IMR-90 (cell line): ENCODE results near the gene DPEP1. TPM values are rescaled to one million over a fixed set of nuclear protein-coding genes. Genes with fewer than 3 reads are reported as not detected.

ENCODE experiments used
- ATAC-seq: fragments of 200-7000 bp; cut with Tn5 transposase; 2 replicates; pipeline ENCODE4 v1.9.1; 2020; ENCODE audit warnings: low read depth, mild to moderate bottlenecking, moderate library complexity
- BruUV-seq: library from RNA; stranded (reverse); fragments of 400-500 nt; replicated peaks from 2 replicates; lab custom pipeline; 2021; lab: Mats Ljungman, UMichigan
- CTCF ChIA-PET: fragments of 300-600 bp; formaldehyde crosslinking; extraction: SDS; loops from one replicate; lab custom pipeline; 2021; ENCODE audit warnings: antibody characterized with exemption; lab: Yijun Ruan, JAX
- POLR2A ChIA-PET: fragments of 300-600 bp; sonication (Branson Sonifier 250); formaldehyde crosslinking; loops from one replicate; lab custom pipeline; 2022; ENCODE audit warnings: antibody characterized with exemption; ENCODE audit not compliant: unreplicated experiment; lab: Charles Lee
- DNase-seq: peaks from one replicate; pipeline ENCODE4 v3.0.0; 2013
- H2AFZ ChIP-seq: replicated peaks from 2 replicates; pipeline ENCODE3; 2013; ENCODE audit warnings: low read length, mild to moderate bottlenecking; ENCODE audit not compliant: poor library complexity
- H2AK5ac ChIP-seq: 2 replicates; pipeline ENCODE4 v1.6.1; 2013; ENCODE audit warnings: low read depth, low read length, inconsistent platforms
- H2AK9ac ChIP-seq: replicated peaks from 2 replicates; pipeline ENCODE3; 2013; ENCODE audit warnings: mild to moderate bottlenecking, low read depth, low read length, moderate library complexity; ENCODE audit not compliant: poor library complexity
- H2BK120ac ChIP-seq: 2 replicates; pipeline ENCODE4 v1.6.1; 2013; ENCODE audit warnings: low read depth, low read length, inconsistent platforms
- H2BK15ac ChIP-seq: 3 replicates; pipeline ENCODE4 v1.6.1; 2013; ENCODE audit warnings: low read depth, low read length, inconsistent platforms
- H2BK20ac ChIP-seq: 2 replicates; pipeline ENCODE4 v1.6.1; 2013; ENCODE audit warnings: low read depth, mild to moderate bottlenecking, inconsistent platforms, low read length, moderate library complexity
- H2BK5ac ChIP-seq: 2 replicates; pipeline ENCODE4 v1.6.1; 2013; ENCODE audit warnings: mild to moderate bottlenecking, low read depth, low read length, inconsistent platforms; ENCODE audit not compliant: poor library complexity, severe bottlenecking
- H3K14ac ChIP-seq: replicated peaks from 2 replicates; pipeline ENCODE4 v1.6.1; 2013; ENCODE audit warnings: low read depth, low read length, inconsistent platforms
- H3K18ac ChIP-seq: 2 replicates; pipeline ENCODE4 v1.6.1; 2013; ENCODE audit warnings: low read depth, low read length, control low read depth
- H3K23ac ChIP-seq: 2 replicates; pipeline ENCODE4 v1.6.1; 2013; ENCODE audit warnings: low read depth, low read length, inconsistent platforms
- H3K27ac ChIP-seq: 2 replicates; pipeline ENCODE4 v1.5.1; 2013; ENCODE audit warnings: mild to moderate bottlenecking, control low read depth, low read length; ENCODE audit not compliant: insufficient read depth
- H3K27me3 ChIP-seq: 2 replicates; pipeline ENCODE4 v1.6.1; 2013; ENCODE audit warnings: low read length; ENCODE audit not compliant: control insufficient read depth, insufficient read depth
- H3K36me3 ChIP-seq: 2 replicates; pipeline ENCODE4 v1.6.1; 2013; ENCODE audit warnings: low read length, mixed read lengths; ENCODE audit not compliant: control insufficient read depth, insufficient read depth
- H3K4ac ChIP-seq: 2 replicates; pipeline ENCODE4 v1.6.1; 2013; ENCODE audit warnings: low read depth, low read length, inconsistent platforms
- H3K4me1 ChIP-seq: 2 replicates; pipeline ENCODE4 v1.6.1; 2013; ENCODE audit warnings: low read length, mixed read lengths; ENCODE audit not compliant: control insufficient read depth, insufficient read depth
- H3K4me2 ChIP-seq: 2 replicates; pipeline ENCODE4 v1.6.1; 2013; ENCODE audit warnings: low read depth, mild to moderate bottlenecking, control low read depth, low read length, moderate library complexity
- H3K4me3 ChIP-seq: 2 replicates; pipeline ENCODE4 v1.5.1; 2013; ENCODE audit warnings: low read depth, mild to moderate bottlenecking, control low read depth, low read length, moderate library complexity; ENCODE audit not compliant: insufficient read depth
- H3K56ac ChIP-seq: 2 replicates; pipeline ENCODE4 v1.6.1; 2013; ENCODE audit warnings: low read length, inconsistent platforms; ENCODE audit not compliant: insufficient read depth; ENCODE audit errors: extremely low read depth
- H3K79me1 ChIP-seq, 2 experiments: 2 replicates each; pipeline ENCODE4 v1.6.1; 2013; ENCODE audit warnings: low read length in 2 of 2, inconsistent platforms in 1 of 2, low read depth in 1 of 2
- H3K9ac ChIP-seq: 2 replicates; pipeline ENCODE4 v1.6.1; 2013; ENCODE audit warnings: low read depth, low read length, control low read depth
- H3K9me1 ChIP-seq: 2 replicates; pipeline ENCODE4 v1.6.1; 2013; ENCODE audit warnings: low read length, inconsistent platforms; ENCODE audit not compliant: insufficient read depth
- H3K9me3 ChIP-seq: 2 replicates; pipeline ENCODE4 v1.6.1; 2013; ENCODE audit warnings: low read length; ENCODE audit not compliant: control insufficient read depth, insufficient read depth
- H4K20me1 ChIP-seq: 2 replicates; pipeline ENCODE4 v1.6.1; 2013; ENCODE audit warnings: low read length, inconsistent platforms; ENCODE audit not compliant: insufficient read depth
- H4K5ac ChIP-seq: 2 replicates; pipeline ENCODE4 v1.6.1; 2013; ENCODE audit warnings: mild to moderate bottlenecking, low read depth, low read length, control low read depth
- H4K8ac ChIP-seq, 2 experiments: 2 replicates each; pipeline ENCODE4 v1.6.1; 2013; ENCODE audit warnings: low read depth in 2 of 2, low read length in 2 of 2, control low read depth in 1 of 2, inconsistent platforms in 1 of 2
- H4K91ac ChIP-seq: 2 replicates; pipeline ENCODE4 v1.6.1; 2013; ENCODE audit warnings: low read depth, low read length, inconsistent platforms; ENCODE audit not compliant: insufficient read depth
- BHLHE40 ChIP-seq: fragments of 150-350 bp; IDR thresholded peaks from 2 replicates; pipeline ENCODE4 v1.6.1; 2016; ENCODE audit warnings: mild to moderate bottlenecking, low read depth, low read length
- CEBPB ChIP-seq: IDR thresholded peaks from 2 replicates; pipeline ENCODE4 v1.6.1; 2012; ENCODE audit warnings: low read depth, low read length, improper control_type of control experiment
- CHD1 ChIP-seq: IDR thresholded peaks from 2 replicates; pipeline ENCODE4 v1.6.1; 2012; ENCODE audit warnings: low read depth, low read length, improper control_type of control experiment
- FOS ChIP-seq: fragments of 150-350 bp; IDR thresholded peaks from 2 replicates; pipeline ENCODE4 v1.6.1; 2016; ENCODE audit warnings: low read depth, low read length
- MAFK ChIP-seq: IDR thresholded peaks from 2 replicates; pipeline ENCODE4 v1.6.1; 2012; ENCODE audit warnings: low read depth, low read length, improper control_type of control experiment
- MAZ ChIP-seq: IDR thresholded peaks from 2 replicates; pipeline ENCODE4 v1.6.1; 2012; ENCODE audit warnings: low read depth, mild to moderate bottlenecking, low read length, improper control_type of control experiment, moderate library complexity, borderline replicate concordance
- MXI1 ChIP-seq: IDR thresholded peaks from 2 replicates; pipeline ENCODE4 v1.6.1; 2012; ENCODE audit warnings: low read depth, mild to moderate bottlenecking, low read length, moderate library complexity, borderline replicate concordance
- NFE2L2 ChIP-seq: fragments of 150-350 bp; IDR thresholded peaks from 2 replicates; pipeline ENCODE4 v1.6.1; 2016; ENCODE audit warnings: low read depth, mild to moderate bottlenecking, low read length
- POLR2A ChIP-seq: IDR thresholded peaks from 2 replicates; pipeline ENCODE4 v1.6.1; 2012; ENCODE audit warnings: mild to moderate bottlenecking, low read depth, low read length
- RAD21 ChIP-seq: IDR thresholded peaks from 2 replicates; pipeline ENCODE4 v1.6.1; 2012; ENCODE audit warnings: low read length, improper control_type of control experiment
- RCOR1 ChIP-seq: IDR thresholded peaks from 2 replicates; pipeline ENCODE4 v1.6.1; 2012; ENCODE audit warnings: mild to moderate bottlenecking, low read length, improper control_type of control experiment; ENCODE audit not compliant: insufficient replicate concordance
- RFX5 ChIP-seq: IDR thresholded peaks from 2 replicates; pipeline ENCODE4 v1.8.0; 2012; ENCODE audit warnings: low read depth, mild to moderate bottlenecking, low read length, moderate library complexity
- SMC3 ChIP-seq: fragments of 150-350 bp; IDR thresholded peaks from 2 replicates; pipeline ENCODE4 v1.6.1; 2016; ENCODE audit warnings: low read depth, mild to moderate bottlenecking, antibody characterized with exemption, low read length, moderate library complexity
- WGBS, 2 experiments: methylation state at CpG; one replicate each; pipeline versions ENCODE4 v1.1.5 to v1.1.7; 2013; ENCODE audit warnings: missing lambda C conversion rate in 2 of 2; ENCODE audit not compliant: insufficient read length in 1 of 2; ENCODE audit errors: extremely low coverage in 2 of 2; 5-methylcytosine and 5-hydroxymethylcytosine counted together
- dilution Hi-C: fragments of 300-500 bp; cut with HindIII; formaldehyde crosslinking; loops from one replicate; pipeline ENCODE4 v1.14.3; 2018; ENCODE audit warnings: low sequenced_read_pairs; ENCODE audit not compliant: unreplicated experiment
- in situ Hi-C: fragments of 300-500 bp; cut with MboI; formaldehyde crosslinking; loops from 3 replicates; pipeline ENCODE4 v1.14.3; 2019; ENCODE audit warnings: low sequenced_read_pairs, inconsistent platforms, mixed read lengths
- intact Hi-C: fragments of 100-400 bp; cut with micrococcal nuclease; formaldehyde crosslinking; loops from 2 replicates; pipeline ENCODE4 v1.10.0; 2022
- polyA plus RNA-seq, 3 experiments: library from polyadenylated mRNA; depleted of rRNA; stranded (reverse); fragments of >200 nt; gene quantifications; 2 replicates each; pipeline ENCODE4 v1.2.3, GENCODE V29; 2012; ENCODE audit warnings: low replicate concordance in 1 of 3
- total RNA-seq: library from RNA; depleted of rRNA; stranded (reverse); fragments of >200 nt; gene quantifications from 2 replicates; pipeline ENCODE4 v1.2.3, GENCODE V29; 2012
- TF ChIP-seq, protein P1 (sequence below): fragments of 150-350 bp; IDR thresholded peaks from 2 replicates; pipeline ENCODE4 v1.6.1; 2017; ENCODE audit warnings: mild to moderate bottlenecking, antibody characterized with exemption, low read length, low read depth
- TF ChIP-seq, protein P2 (sequence below): conservative IDR thresholded peaks from 2 replicates; pipeline ENCODE4 v1.5.1; 2012; ENCODE audit warnings: mild to moderate bottlenecking, low read depth, low read length, improper control_type of control experiment
- TF ChIP-seq, protein P3 (sequence below): fragments of 150-350 bp; IDR thresholded peaks from 2 replicates; pipeline ENCODE4 v1.6.1; 2016; ENCODE audit warnings: low read depth, mild to moderate bottlenecking, low read length, moderate library complexity, borderline replicate concordance

Gene DPEP1
- total and polyA plus RNA-seq, 2 of the 4 experiments (the other 2 are of a cell fraction) = not detected

DNA sequence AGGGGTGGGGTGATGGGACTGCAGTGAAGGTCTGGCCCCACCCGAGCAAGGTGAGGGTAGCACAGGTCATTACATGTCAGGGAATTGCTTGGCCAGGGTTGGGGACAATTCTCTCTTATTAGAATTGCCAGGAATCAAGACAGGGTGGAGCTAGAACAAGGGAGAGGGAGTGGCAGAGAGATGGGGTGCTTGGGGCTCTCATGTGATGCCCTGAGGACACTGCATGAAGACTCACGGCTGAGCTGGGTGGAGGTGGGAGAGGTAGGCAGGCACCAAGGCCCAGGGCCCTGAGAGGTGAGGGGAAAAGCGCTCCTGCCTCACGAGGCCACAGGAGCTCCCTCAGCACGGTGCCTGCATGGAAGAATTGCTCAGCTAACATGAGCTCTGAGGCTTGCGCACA, 3.6 kb downstream of the DPEP1 start:
- Histone ChIP-seq H3K4me3 (no peak overlapping the region), H3K18ac (no peak overlapping the region), H4K5ac (no peak overlapping the region), H3K14ac (no peak overlapping the region), H2BK120ac (no peak overlapping the region), H2AK5ac (no peak overlapping the region), H4K20me1 (no peaks in the 10 kb centered on the region), H3K4ac (no peak overlapping the region), H2AK9ac (peak overlapping the region; percentile 7), H3K27me3 (peaks cover 14% of the 10 kb centered on the region), H3K9me1 (no peaks in the 10 kb centered on the region), H3K79me1 (no peaks in the 10 kb centered on the region), H3K4me1 (peaks cover 2% of the 10 kb centered on the region; the same call in 1 of the 2 replicates), H3K36me3 (no peaks in the 10 kb centered on the region), H2BK15ac (no peak overlapping the region), H4K91ac (no peak overlapping the region), H3K9me3 (no peaks in the 10 kb centered on the region), H3K27ac (no peak overlapping the region), H3K56ac (no peak overlapping the region), H3K4me2 (no peak overlapping the region), H3K9ac (no peak overlapping the region), H3K23ac (no peak overlapping the region), H2AFZ (no peak overlapping the region), H4K8ac (no peak overlapping the region), H2BK5ac (no peak overlapping the region), H2BK20ac (no peak overlapping the region)
- ATAC-seq = no peak
- no peak for DNase-seq
- POLR2A ChIA-PET = no interaction called here
- CTCF ChIA-PET = no interaction called here
- TF ChIP-seq CEBPB (no peak), FOS (no peak), BHLHE40 (no peak), MXI1 (no peak), MAFK (no peak), RFX5 (no peak), RAD21 (no peak), SMC3 (no peak), RCOR1 (no peak), CHD1 (no peak), MAZ (no peak), NFE2L2 (no peak), POLR2A (no peak)
- TF ChIP-seq, protein P1, sequence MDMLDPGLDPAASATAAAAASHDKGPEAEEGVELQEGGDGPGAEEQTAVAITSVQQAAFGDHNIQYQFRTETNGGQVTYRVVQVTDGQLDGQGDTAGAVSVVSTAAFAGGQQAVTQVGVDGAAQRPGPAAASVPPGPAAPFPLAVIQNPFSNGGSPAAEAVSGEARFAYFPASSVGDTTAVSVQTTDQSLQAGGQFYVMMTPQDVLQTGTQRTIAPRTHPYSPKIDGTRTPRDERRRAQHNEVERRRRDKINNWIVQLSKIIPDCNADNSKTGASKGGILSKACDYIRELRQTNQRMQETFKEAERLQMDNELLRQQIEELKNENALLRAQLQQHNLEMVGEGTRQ = no peak
- TF ChIP-seq, protein P2, sequence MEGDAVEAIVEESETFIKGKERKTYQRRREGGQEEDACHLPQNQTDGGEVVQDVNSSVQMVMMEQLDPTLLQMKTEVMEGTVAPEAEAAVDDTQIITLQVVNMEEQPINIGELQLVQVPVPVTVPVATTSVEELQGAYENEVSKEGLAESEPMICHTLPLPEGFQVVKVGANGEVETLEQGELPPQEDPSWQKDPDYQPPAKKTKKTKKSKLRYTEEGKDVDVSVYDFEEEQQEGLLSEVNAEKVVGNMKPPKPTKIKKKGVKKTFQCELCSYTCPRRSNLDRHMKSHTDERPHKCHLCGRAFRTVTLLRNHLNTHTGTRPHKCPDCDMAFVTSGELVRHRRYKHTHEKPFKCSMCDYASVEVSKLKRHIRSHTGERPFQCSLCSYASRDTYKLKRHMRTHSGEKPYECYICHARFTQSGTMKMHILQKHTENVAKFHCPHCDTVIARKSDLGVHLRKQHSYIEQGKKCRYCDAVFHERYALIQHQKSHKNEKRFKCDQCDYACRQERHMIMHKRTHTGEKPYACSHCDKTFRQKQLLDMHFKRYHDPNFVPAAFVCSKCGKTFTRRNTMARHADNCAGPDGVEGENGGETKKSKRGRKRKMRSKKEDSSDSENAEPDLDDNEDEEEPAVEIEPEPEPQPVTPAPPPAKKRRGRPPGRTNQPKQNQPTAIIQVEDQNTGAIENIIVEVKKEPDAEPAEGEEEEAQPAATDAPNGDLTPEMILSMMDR = no peak
- TF ChIP-seq, protein P3, sequence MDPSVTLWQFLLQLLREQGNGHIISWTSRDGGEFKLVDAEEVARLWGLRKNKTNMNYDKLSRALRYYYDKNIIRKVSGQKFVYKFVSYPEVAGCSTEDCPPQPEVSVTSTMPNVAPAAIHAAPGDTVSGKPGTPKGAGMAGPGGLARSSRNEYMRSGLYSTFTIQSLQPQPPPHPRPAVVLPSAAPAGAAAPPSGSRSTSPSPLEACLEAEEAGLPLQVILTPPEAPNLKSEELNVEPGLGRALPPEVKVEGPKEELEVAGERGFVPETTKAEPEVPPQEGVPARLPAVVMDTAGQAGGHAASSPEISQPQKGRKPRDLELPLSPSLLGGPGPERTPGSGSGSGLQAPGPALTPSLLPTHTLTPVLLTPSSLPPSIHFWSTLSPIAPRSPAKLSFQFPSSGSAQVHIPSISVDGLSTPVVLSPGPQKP = no peak
- 71% methylated on average over 4 of the region's 6 CpGs; no CpG with 5 or more reads in 1 of the 2 experiments for WGBS, 2 experiments
- dilution Hi-C loops (no loop called here), intact Hi-C loops (no loop called here), in situ Hi-C loops (no loop called here)
- BruUV-seq = no TSS peak
